ENCODE results near the gene LMNTD2. TPM values are rescaled to one million over a fixed set of nuclear protein-coding genes. Genes with fewer than 3 reads are reported as not detected.

The LMNTD2 gene
- total RNA-seq, 2 donors from 2014 or later = 9.8 to 13.6 TPM

GRCh38 chr11:555780-556661, 4.5 kb downstream of the LMNTD2 start:
- Histone ChIP-seq H3K4me3 (peak overlapping the region; percentile 35), H3K9ac (ENCODE audit: low read depth in 2 of 2, low read length in 2 of 2) (no peak overlapping the region), H3K27me3 (peaks cover 20% of the 10 kb centered on the region), H3K9me3 (no peaks in the 10 kb centered on the region), H3K36me3 (no peaks in the 10 kb centered on the region), H3K4me1 (peaks cover 3% of the 10 kb centered on the region), H3K27ac (no peak overlapping the region)
- TF ChIP-seq CTCF (IDR thresholded peaks at IDR 0.05) = no peak
- DNase-seq = no peak
- intact Hi-C loops (cut with DNase I) = loop anchor here (10.0 kb wide), 1 partner anchor 169 kb away; no protein-coding TSS in a partner anchor

GRCh38 chr11:555227-555779, 5.2 kb downstream of the LMNTD2 start:
- no peak overlapping the region for H3K27ac ChIP-seq
- TF ChIP-seq CTCF (IDR thresholded peaks at IDR 0.05) = no peak
- intact Hi-C loops (cut with DNase I) = loop anchor here (10.0 kb wide), 1 partner anchor 169 kb away; no protein-coding TSS in a partner anchor
- peaks cover 20% of the 10 kb centered on the region for H3K27me3 ChIP-seq
- DNase-seq = no peak
- H3K9ac ChIP-seq (ENCODE audit: low read depth in 2 of 2, low read length in 2 of 2) = peak overlapping the region in 1 of 2 donors; percentile 43
- H3K9me3 ChIP-seq = no peaks in the 10 kb centered on the region
- H3K4me3 ChIP-seq = peak overlapping the region; percentile 35
- H3K4me1 ChIP-seq = peaks cover 2% of the 10 kb centered on the region
- no peaks in the 10 kb centered on the region for H3K36me3 ChIP-seq

GRCh38 chr11:554428-555226, 5.9 kb downstream of the LMNTD2 start:
- H3K27ac ChIP-seq = no peak overlapping the region
- H3K9ac ChIP-seq (ENCODE audit: low read depth in 2 of 2, low read length in 2 of 2) = peak overlapping the region; percentile 43 to 74
- peak; percentile 79 for DNase-seq
- H3K27me3 ChIP-seq = peaks cover 20% of the 10 kb centered on the region
- intact Hi-C loops (cut with DNase I) = loop anchor here (10.0 kb wide), 1 partner anchor 170 kb away; no protein-coding TSS in a partner anchor
- H3K9me3 ChIP-seq = no peaks in the 10 kb centered on the region
- H3K36me3 ChIP-seq = no peaks in the 10 kb centered on the region
- peak; percentile 29 for TF ChIP-seq CTCF (IDR thresholded peaks at IDR 0.05)
- H3K4me1 ChIP-seq = no peaks in the 10 kb centered on the region
- peak overlapping the region; percentile 35 for H3K4me3 ChIP-seq

- no peaks in the 10 kb centered on the region for H3K9me3 ChIP-seq
- no peak overlapping the region for H3K27ac ChIP-seq
- no peak for DNase-seq
- no peaks in the 10 kb centered on the region for H3K36me3 ChIP-seq
- TF ChIP-seq CTCF (IDR thresholded peaks at IDR 0.05) = no peak
- H3K9ac ChIP-seq (ENCODE audit: low read depth in 2 of 2, low read length in 2 of 2) = peak overlapping the region in 1 of 2 donors; percentile 43
- H3K4me1 ChIP-seq = no peaks in the 10 kb centered on the region
- intact Hi-C loops (cut with DNase I) = loop anchor here (10.0 kb wide), 1 partner anchor 171 kb away; no protein-coding TSS in a partner anchor
- H3K27me3 ChIP-seq = peaks cover 20% of the 10 kb centered on the region
- H3K4me3 ChIP-seq = no peak overlapping the region
Measured at GRCh38 chr11:553988-554340, 6.6 kb downstream of the LMNTD2 start.

Measured in colonic mucosa (tissue), 4 donors.